22Rv1 (cell line): ENCODE results near the gene GCSH.

Experiments
- H3K27ac ChIP-seq: fragments of 450-650 bp; 2 replicates; pipeline ENCODE4 v1.5.1; 2017
- ZFX ChIP-seq: fragments of 450-650 bp; IDR thresholded peaks from 2 replicates; pipeline ENCODE4 v1.6.1; 2017; ENCODE audit warnings: antibody characterized with exemption, borderline replicate concordance
- TF ChIP-seq, protein P1 (sequence below): fragments of 450-650 bp; IDR thresholded peaks from 2 replicates; pipeline ENCODE4 v1.5.1; 2017; ENCODE audit warnings: mild to moderate bottlenecking

Gene GCSH

DNA sequence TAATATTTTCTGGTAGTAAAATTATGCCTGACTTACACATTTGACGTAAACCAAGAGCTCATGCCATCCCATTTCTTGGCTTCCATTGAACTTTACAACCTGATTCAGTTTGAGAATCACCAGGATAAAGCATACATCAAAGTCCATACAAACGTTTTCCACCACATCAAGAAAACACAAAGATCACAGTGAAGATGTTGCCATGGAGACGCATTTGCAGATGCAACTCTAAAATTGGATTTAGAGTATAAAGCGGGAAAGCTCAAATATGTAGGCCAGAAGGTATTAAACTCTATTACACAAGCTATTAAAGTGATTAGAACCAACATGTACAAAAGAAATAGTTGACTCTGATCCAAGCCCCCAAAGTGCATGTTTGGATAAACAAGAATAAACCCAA is 29.5 kb downstream of the GCSH start:
- no peak overlapping the region; the same call in 1 of the 2 replicates for H3K27ac ChIP-seq
- TF ChIP-seq ZFX = no peak
- TF ChIP-seq, protein P1, sequence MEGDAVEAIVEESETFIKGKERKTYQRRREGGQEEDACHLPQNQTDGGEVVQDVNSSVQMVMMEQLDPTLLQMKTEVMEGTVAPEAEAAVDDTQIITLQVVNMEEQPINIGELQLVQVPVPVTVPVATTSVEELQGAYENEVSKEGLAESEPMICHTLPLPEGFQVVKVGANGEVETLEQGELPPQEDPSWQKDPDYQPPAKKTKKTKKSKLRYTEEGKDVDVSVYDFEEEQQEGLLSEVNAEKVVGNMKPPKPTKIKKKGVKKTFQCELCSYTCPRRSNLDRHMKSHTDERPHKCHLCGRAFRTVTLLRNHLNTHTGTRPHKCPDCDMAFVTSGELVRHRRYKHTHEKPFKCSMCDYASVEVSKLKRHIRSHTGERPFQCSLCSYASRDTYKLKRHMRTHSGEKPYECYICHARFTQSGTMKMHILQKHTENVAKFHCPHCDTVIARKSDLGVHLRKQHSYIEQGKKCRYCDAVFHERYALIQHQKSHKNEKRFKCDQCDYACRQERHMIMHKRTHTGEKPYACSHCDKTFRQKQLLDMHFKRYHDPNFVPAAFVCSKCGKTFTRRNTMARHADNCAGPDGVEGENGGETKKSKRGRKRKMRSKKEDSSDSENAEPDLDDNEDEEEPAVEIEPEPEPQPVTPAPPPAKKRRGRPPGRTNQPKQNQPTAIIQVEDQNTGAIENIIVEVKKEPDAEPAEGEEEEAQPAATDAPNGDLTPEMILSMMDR = no peak

DNA sequence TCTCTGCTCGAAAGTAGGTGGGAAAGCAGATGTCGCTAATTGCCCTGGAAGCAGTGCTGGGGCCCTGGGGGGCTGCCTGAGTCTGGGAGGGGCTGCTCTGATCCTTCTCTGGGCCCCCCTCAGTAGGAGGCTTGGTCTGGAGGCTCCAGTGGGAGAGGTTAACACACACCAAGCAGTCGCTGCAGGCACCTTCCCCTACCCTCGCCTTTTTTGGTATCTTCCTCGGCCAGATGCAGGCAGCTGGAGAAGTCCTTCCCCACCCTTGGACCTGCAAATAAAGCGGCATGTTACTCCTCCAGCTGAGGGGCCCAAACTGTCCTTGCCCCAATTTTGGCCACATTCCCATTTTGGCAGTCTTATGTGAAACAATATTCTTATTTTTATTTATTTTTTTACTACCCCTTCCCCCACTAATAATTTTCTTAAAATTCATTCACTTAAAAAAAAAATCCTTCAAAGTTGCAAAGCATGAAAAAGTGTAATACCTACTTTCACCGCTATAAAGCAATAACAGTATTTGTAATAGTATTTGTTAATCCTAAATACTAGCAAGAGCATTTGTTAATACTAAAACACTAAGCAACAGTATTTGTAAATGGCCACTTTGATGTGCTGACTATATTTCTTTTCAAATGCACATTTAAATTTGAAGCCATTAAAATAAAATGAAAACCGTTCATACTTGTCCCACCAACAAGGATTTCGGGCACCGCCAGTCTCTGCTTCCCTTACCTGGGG is 34.2 kb downstream of the GCSH start:
- no peak for TF ChIP-seq ZFX
- TF ChIP-seq, protein P1 = no peak
- no peak overlapping the region for H3K27ac ChIP-seq

DNA sequence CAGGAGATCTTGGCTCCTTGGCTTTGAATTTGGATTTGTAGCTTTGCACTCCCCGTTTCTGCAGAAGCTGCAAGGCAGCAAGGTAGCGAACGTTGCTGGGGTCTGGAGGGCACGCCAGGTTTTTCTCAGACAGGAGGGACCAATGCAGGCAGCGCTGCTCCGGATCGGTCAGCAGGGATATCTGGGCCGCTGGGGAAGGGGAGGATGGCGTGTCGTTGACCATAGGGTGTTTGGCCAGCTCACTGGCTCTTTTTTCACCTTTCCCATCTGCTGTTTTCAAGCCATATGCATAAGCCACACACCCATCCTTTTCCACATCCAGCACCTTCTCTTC is 34.9 kb downstream of the GCSH start:
- no peak for TF ChIP-seq ZFX
- TF ChIP-seq, protein P1 = no peak

DNA sequence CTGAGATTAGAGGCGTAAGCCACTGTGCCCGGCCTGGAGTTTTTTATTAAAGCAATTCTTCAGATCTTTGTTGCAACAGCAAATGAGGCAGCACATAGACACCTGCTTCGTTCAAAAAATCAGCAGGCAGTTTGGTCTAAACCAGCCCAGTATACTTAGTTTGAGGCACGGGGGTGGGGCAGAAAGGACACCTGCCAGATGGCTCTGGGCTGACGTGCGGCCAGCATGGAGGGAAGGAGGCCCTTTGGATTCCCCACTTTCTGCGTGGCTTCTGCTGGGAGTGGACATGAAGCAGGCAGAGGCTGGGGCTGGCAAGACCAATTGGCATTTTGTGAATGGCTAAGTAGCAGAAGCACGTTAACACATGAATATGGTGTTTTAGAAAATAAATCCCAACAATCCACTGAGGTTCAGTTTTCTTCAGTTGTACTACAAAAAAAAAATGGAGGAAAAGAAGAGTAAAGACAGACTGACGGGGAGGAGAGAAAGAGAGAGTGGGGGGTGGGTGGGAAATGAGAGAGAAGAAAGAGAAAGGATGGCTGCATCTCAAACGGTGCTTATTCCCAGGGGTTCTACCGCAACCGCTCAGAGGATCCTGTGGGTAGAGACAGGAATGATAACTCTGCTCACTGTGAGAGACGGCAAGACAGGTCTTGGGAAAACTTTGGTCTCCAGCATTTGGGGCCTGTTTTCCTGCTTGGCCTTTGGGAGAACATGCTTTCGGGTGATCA is 35.5 kb downstream of the GCSH start:
- H3K27ac ChIP-seq = no peak overlapping the region
- TF ChIP-seq ZFX = no peak
- TF ChIP-seq, protein P1 = no peak

More for the DNA sequence above, 34.9 kb downstream of the GCSH start:
- H3K27ac ChIP-seq = no peak overlapping the region

DNA sequence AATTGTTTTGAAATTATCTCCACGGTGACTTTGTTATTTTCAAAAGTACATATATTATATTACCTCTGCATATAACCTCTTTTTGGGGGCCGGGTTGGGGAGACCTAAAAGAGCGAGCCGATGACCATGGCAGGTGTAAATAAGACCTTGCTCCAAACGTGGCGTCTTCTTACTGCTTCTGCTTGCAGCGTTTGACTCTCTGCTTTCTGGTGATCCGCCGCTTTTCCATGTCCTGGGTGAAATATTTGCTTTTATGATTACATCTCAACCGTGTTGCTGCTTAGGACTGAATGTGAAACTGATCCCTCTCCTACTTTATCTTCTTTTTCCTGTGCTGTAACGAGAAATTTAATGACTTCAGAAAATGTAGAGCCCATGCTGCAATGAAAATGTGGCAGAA is 42.4 kb downstream of the GCSH start:
- TF ChIP-seq ZFX = no peak
- TF ChIP-seq, protein P1 = no peak
- H3K27ac ChIP-seq = no peak overlapping the region

DNA sequence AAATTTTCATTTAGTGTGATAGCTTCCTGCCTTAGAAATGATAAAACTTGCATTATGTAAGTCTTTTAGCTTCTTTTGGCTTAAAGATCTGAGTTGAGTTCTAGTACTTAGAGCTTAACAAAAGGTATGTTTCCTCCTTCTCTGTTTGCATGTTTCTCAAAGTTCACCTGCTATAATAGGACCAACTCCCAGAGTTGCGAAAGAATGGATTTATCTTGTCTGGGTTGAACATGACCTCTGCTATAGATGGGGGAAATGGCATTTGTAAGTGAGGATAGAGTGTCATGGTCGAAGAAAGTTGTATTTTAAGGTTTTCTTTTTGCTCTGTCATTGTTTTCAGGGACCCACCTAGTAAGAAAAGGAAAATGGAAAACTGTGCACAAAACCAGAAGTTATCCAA is 53.4 kb downstream of the GCSH start:
- H3K27ac ChIP-seq = no peak overlapping the region
- TF ChIP-seq ZFX = no peak
- TF ChIP-seq, protein P1 = no peak

DNA sequence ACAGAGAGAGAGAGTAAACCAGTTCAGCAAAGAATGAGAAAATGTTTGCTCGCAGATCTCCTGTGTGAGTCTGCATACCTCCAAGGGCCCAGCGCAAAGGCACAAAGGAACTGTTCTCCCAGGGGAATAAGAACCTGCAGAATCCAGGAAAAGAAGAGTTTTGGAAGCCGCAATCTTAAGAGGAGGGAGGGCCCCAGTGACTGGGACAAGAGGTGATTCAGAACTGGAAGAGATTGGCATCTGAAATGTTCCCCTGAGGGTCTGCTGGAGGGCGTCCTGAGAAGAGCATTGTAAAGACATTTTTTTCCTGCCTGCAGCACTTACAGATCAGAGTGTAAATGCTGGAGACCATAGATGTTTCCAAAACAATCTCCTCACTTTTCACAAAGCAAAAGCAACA is 54.5 kb downstream of the GCSH start:
- no peak overlapping the region for H3K27ac ChIP-seq
- TF ChIP-seq ZFX = no peak
- TF ChIP-seq, protein P1 = no peak
